ENCODE data around the gene C11orf68. TPM values are rescaled to one million over a fixed set of nuclear protein-coding genes. Genes with fewer than 3 reads are reported as not detected.

The C11orf68 gene
- total RNA-seq, 4 donors from 2014 or later = 11.5 to 53.0 (median 29.7) TPM

DNA sequence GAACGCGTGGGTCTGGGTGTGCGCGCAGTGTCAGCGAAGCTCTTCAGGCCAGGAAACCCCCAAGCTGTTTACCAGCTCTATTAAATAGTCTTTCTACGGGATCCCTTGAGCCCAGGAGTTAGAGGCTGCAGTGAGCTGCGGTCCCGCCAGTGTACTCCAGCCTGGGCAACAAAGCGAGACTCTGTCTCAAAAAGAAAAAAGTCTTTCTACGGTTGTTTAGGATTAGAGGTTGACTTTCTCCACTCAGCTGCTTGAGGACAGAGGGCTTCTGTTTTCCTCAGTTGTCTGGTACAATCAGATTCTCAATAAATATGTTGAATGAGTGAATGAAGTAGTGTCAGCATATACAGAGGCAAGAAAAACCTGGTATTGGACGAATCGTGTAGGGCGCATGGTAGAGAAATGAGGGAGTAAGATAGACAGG is 43.3 kb upstream of the C11orf68 start:
- intact Hi-C loops (cut with DNase I; ENCODE audit: low total_unique reads) = no loop called here
- no peak for DNase-seq
- TF ChIP-seq, protein P1, sequence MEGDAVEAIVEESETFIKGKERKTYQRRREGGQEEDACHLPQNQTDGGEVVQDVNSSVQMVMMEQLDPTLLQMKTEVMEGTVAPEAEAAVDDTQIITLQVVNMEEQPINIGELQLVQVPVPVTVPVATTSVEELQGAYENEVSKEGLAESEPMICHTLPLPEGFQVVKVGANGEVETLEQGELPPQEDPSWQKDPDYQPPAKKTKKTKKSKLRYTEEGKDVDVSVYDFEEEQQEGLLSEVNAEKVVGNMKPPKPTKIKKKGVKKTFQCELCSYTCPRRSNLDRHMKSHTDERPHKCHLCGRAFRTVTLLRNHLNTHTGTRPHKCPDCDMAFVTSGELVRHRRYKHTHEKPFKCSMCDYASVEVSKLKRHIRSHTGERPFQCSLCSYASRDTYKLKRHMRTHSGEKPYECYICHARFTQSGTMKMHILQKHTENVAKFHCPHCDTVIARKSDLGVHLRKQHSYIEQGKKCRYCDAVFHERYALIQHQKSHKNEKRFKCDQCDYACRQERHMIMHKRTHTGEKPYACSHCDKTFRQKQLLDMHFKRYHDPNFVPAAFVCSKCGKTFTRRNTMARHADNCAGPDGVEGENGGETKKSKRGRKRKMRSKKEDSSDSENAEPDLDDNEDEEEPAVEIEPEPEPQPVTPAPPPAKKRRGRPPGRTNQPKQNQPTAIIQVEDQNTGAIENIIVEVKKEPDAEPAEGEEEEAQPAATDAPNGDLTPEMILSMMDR (IDR thresholded peaks at IDR 0.05) = no peak
- no peak for TF ChIP-seq POLR2A (IDR thresholded peaks at IDR 0.05)
- Histone ChIP-seq H3K36me3 (no peaks in the 10 kb centered on the region), H3K4me1 (peaks cover 9 to 12% of the 10 kb centered on the region in 2 donors), H3K4me3 (peak overlapping the region; percentile 51 to 88), H3K27ac (peak overlapping the region; percentile 81 to 87), H3K27me3 (no peaks in the 10 kb centered on the region), H3K9me3 (no peaks in the 10 kb centered on the region)

DNA sequence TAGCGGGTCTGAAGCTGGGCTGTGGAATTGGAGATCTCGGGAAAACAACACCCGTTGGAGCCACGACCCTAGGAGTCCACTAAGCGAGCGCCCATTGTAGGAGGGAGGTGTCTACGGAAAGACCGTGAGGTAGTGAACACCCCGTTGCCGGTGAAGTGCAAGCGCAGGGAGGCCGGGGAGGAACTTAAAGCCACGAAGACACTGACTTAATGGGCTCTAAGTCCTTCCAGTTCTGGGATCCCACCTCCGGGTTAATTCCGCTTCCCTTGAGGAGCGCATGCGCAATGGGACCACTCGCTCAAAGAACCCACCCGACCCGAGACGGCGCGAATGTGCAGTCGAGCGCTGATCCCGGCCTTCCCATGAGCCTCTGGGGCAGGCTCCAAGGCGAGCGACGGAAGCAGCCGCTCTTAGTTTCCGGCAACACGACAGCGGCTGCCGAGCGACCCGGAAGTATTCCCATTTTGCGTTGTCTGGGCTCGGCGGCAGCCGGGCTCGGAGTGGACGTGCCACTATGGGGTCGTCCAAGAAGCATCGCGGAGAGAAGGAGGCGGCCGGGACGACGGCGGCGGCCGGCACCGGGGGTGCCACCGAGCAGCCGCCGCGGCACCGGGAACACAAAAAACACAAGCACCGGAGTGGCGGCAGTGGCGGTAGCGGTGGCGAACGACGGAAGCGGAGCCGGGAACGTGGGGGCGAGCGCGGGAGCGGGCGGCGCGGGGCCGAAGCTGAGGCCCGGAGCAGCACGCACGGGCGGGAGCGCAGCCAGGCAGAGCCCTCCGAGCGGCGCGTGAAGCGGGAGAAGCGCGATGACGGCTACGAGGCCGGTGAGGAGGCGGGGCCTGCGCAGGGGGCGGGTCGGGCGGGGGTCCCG is 42.6 kb upstream of the C11orf68 start, which contains the start of gene SART1:
SART1 (plus strand) TSS at position 468 of the 874 bp plus-strand sequence; CDS start at position 515, 47 bp downstream.
- DNase-seq = peak; percentile 97 to 98
- Histone ChIP-seq H3K27ac (peak within 1 kb of the TSS; percentile 81 to 87), H3K36me3 (no peaks in the 10 kb centered on the region), H3K4me3 (peak within 1 kb of the TSS; percentile 51 to 88), H3K9me3 (no peaks in the 10 kb centered on the region), H3K4me1 (peaks cover 9 to 12% of the 10 kb centered on the region in 2 donors), H3K27me3 (no peaks in the 10 kb centered on the region)
- intact Hi-C loops (cut with DNase I; ENCODE audit: low total_unique reads) = no loop called here
- TF ChIP-seq, protein P1 (IDR thresholded peaks at IDR 0.05) = peak in 3 of 4 experiments; percentile 15 to 53 (median 22)
- peak; percentile 32 to 71 for TF ChIP-seq POLR2A (IDR thresholded peaks at IDR 0.05)

DNA sequence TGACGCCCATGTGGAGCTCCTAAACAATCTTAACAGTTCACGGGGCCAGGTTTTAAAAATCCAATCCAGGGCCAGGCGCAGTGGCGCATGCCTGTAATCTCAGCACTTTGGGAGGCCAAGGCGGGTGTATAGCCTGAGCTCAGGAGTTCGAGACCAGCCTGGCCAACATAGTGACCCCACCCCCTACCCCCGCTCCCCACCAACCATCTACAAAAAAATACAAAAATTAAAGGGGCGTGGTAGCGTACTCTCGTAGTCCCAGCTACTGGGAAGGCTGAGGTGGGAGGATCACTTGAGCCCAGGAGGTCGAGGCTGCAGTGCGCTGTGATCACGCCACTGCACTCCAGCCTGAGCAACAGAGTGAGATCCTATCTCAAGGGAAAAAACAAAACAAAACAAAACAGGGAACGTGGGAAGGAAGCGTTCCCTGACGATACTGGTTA is 42.0 kb upstream of the C11orf68 start:
- H3K4me3 ChIP-seq = peak overlapping the region; percentile 51 to 88
- no peaks in the 10 kb centered on the region for H3K27me3 ChIP-seq
- intact Hi-C loops (cut with DNase I; ENCODE audit: low total_unique reads) = no loop called here
- DNase-seq = no peak
- H3K36me3 ChIP-seq = no peaks in the 10 kb centered on the region
- H3K9me3 ChIP-seq = no peaks in the 10 kb centered on the region
- H3K27ac ChIP-seq = peak overlapping the region; percentile 81 to 87
- H3K4me1 ChIP-seq = peaks cover 9 to 12% of the 10 kb centered on the region in 2 donors
- TF ChIP-seq POLR2A (IDR thresholded peaks at IDR 0.05) = no peak
- TF ChIP-seq, protein P1 (IDR thresholded peaks at IDR 0.05) = no peak

DNA sequence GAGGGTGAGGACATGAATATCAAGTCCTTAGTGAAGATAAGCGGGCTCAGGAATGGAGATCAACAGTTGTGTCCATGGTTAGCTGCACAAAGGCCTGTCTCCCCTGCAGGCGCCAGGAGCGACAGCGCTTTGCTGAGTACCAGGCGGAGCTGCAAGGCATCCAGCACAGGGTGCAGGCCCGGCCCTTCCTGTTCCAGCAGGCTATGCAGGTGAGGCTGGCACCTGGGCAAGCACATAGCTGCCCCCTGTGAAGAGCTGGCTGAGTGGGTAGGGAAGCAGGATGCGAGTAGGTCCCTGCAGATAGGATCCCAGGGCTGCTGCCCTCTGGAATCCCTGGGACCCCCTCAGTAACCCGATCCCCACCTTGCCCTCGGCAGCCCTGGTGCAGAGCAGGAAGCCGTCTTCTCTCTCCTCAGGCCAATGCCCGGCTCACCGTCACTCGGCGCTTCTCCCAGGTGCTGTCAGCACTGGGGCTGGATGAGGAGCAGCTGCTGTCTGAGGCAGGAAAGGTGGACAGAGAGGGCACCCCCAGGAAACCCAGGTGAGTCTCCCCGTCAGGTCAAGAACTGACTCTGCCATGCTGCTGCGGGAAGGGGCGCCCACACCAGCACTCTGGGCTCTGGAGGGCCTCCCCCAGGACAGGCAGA is 40.0 kb upstream of the C11orf68 start:
- no peaks in the 10 kb centered on the region for H3K27me3 ChIP-seq
- no peak for DNase-seq
- H3K4me3 ChIP-seq = no peak overlapping the region
- H3K27ac ChIP-seq = no peak overlapping the region
- intact Hi-C loops (cut with DNase I; ENCODE audit: low total_unique reads) = no loop called here
- TF ChIP-seq POLR2A (IDR thresholded peaks at IDR 0.05) = no peak
- TF ChIP-seq, protein P1 (IDR thresholded peaks at IDR 0.05) = no peak
- H3K4me1 ChIP-seq = peaks cover 9% of the 10 kb centered on the region in 2 donors
- no peaks in the 10 kb centered on the region for H3K36me3 ChIP-seq
- H3K9me3 ChIP-seq = no peaks in the 10 kb centered on the region

Measured in uterus (tissue), 4 donors.